Left lung (tissue), 14 donors: ENCODE measurements around the gene SLX4IP. TPM values are rescaled to one million over a fixed set of nuclear protein-coding genes. Genes with fewer than 3 reads are reported as not detected.

Experiments
- ATAC-seq: fragments of 200-7000 bp; cut with Tn5 transposase; one replicate; pipeline ENCODE4 v1.9.1; 2020; ENCODE audit warnings: moderate library complexity
- DNase-seq, 4 donors: peaks; one replicate each; pipeline ENCODE4 v3.0.0-alpha.2; 2013 to 2020
- H3K27ac ChIP-seq, 2 donors: fragments of 200-600 bp; sonication (generic) in 1 of 2; one replicate each; pipeline versions ENCODE4 v1.5.0 to v1.8.0; 2020 to 2021
- H3K27me3 ChIP-seq, 2 donors: fragments of 200-600 bp; sonication (generic) in 1 of 2; one replicate each; pipeline versions ENCODE4 v1.5.0 to v1.8.0; 2020 to 2021
- H3K36me3 ChIP-seq, 2 donors: fragments of 200-600 bp; sonication (generic) in 1 of 2; one replicate each; pipeline versions ENCODE4 v1.5.0 to v1.8.0; 2020 to 2021
- H3K4me1 ChIP-seq, 2 donors: fragments of 200-600 bp; one replicate each; pipeline ENCODE4 v1.8.0; 2021
- H3K4me3 ChIP-seq, 2 donors: fragments of 200-600 bp; sonication (generic) in 1 of 2; one replicate each; pipeline versions ENCODE4 v1.5.0 to v1.8.0; 2020 to 2021; ENCODE audit warnings: mild to moderate bottlenecking in 1 of 2
- H3K9me3 ChIP-seq, 2 donors: fragments of 200-600 bp; sonication (generic) in 1 of 2; one replicate each; pipeline versions ENCODE4 v1.5.0 to v1.8.0; 2020 to 2021
- CTCF ChIP-seq, 2 donors: fragments of 200-600 bp; sonication (generic) in 1 of 2; IDR thresholded peaks; one replicate each; pipeline versions ENCODE4 v1.5.0 to v1.8.0; 2021; ENCODE audit warnings: antibody characterized with exemption in 2 of 2
- intact Hi-C, 2 donors: fragments of 100-400 bp; cut with DNase I; formaldehyde crosslinking; loops; one replicate each; pipeline versions ENCODE4 v1.11.2 to v1.14.2; 2022
- long read RNA-seq, 12 donors: library from polyadenylated mRNA in 2 of 12; unstranded in 2 of 12; transcript quantifications; one replicate each; pipeline ENCODE4 v2.0.0 and lab custom pipeline, GENCODE V29; 2019 to 2026
- polyA plus RNA-seq, 6 donors: library from polyadenylated mRNA; unstranded; fragments of 120-200 nt; gene quantifications; one replicate each; pipeline ENCODE4 v1.2.1, GENCODE V29; 2013; ENCODE audit not compliant: insufficient read length in 6 of 6
- total RNA-seq, 2 donors: library from RNA; stranded (reverse); fragmentation: NEBNext Ultra II Directional; extraction: Animal tissue kit (Norgen Biotek cat#: 25700); gene quantifications; one replicate each; pipeline ENCODE4 v1.2.1, GENCODE V29; 2021
- donor health status: DM: no; HTN: yes; CAD: no.
- donor health status: DM: no; HTN: no; CAD: no.

SLX4IP gene
- total RNA-seq = 1 to 10 TPM; 6.0 to 6.9 TPM
- polyA plus RNA-seq = 10 to 100 TPM in 4 of 6 donors, 1 to 10 TPM in 2; 9.2 to 12.3 (median 11.0) TPM
- long read RNA-seq, donor 1 = 0 reads
- long read RNA-seq, donor 2, full-length matches to known transcripts = 1 of 1 reads
- long read RNA-seq, donor 2, partial matches to known transcripts = 0 of 1 reads
- long read RNA-seq, donor 2, other reads (novel, unspliced or antisense) = 0 of 1 reads
- long read RNA-seq, donor 3, full-length matches to known transcripts = 1 of 1 reads
- long read RNA-seq, donor 3, partial matches to known transcripts = 0 of 1 reads
- long read RNA-seq, donor 3, other reads (novel, unspliced or antisense) = 0 of 1 reads
- long read RNA-seq, donor 4, full-length matches to known transcripts = 3 of 8 reads
- long read RNA-seq, donor 4, partial matches to known transcripts = 2 of 8 reads
- long read RNA-seq, donor 4, other reads (novel, unspliced or antisense) = 3 of 8 reads
- long read RNA-seq, donor 5 = 0 reads
- long read RNA-seq, donor 6 = 0 reads
- long read RNA-seq, donor 7, full-length matches to known transcripts = 1 of 1 reads
- long read RNA-seq, donor 7, partial matches to known transcripts = 0 of 1 reads
- long read RNA-seq, donor 7, other reads (novel, unspliced or antisense) = 0 of 1 reads
- long read RNA-seq, donor 8 = 0 reads
- long read RNA-seq, donor 9 = 0 reads
- long read RNA-seq, donor 10, full-length matches to known transcripts = 2 of 6 reads
- long read RNA-seq, donor 10, partial matches to known transcripts = 1 of 6 reads
- long read RNA-seq, donor 10, other reads (novel, unspliced or antisense) = 3 of 6 reads
- long read RNA-seq, donor 11 = 0 reads
- long read RNA-seq, donor 12, full-length matches to known transcripts = 2 of 2 reads
- long read RNA-seq, donor 12, partial matches to known transcripts = 0 of 2 reads
- long read RNA-seq, donor 12, other reads (novel, unspliced or antisense) = 0 of 2 reads

- no peaks in the 10 kb centered on the region for H3K27me3 ChIP-seq
- DNase-seq = peak; percentile 94 to 97 (median 95)
- intact Hi-C loops = loop anchor here in 1 of 2 donors (10.0 kb wide), 1 partner anchor 970 kb away; no protein-coding TSS in a partner anchor
- peak within 1 kb of the TSS; percentile 93 for H3K27ac ChIP-seq
- H3K9me3 ChIP-seq = no peaks in the 10 kb centered on the region
- no peaks in the 10 kb centered on the region for H3K36me3 ChIP-seq
- peak within 1 kb of the TSS; percentile 71 to 84 for H3K4me3 ChIP-seq
- peaks cover 8 to 43% of the 10 kb centered on the region in 2 donors for H3K4me1 ChIP-seq
- no peak for TF ChIP-seq CTCF (IDR thresholded peaks at IDR 0.05)
- peak; percentile 85 for ATAC-seq
Observed at GRCh38 chr20:10434832-10435812, at the start of gene SLX4IP. TSS of gene SLX4IP (plus strand) at chr20:10435305. CDS start at chr20:10458205, 22,900 bp downstream.

- no peaks in the 10 kb centered on the region for H3K9me3 ChIP-seq
- no peak for ATAC-seq
- peak in 1 of 4 donors; percentile 9 for DNase-seq
Observed at GRCh38 chr20:10385850-10386544, 49.1 kb upstream of the SLX4IP start.

GRCh38 chr20:10387686-10388085 is 47.4 kb upstream of the SLX4IP start:
- no peak overlapping the region for H3K4me3 ChIP-seq
- H3K9me3 ChIP-seq = no peaks in the 10 kb centered on the region
- DNase-seq = no peak
- H3K36me3 ChIP-seq = no peaks in the 10 kb centered on the region
- no peak for TF ChIP-seq CTCF (IDR thresholded peaks at IDR 0.05)
- ATAC-seq = no peak
- no peak overlapping the region for H3K27ac ChIP-seq
- intact Hi-C loops = no loop called here
- no peaks in the 10 kb centered on the region for H3K4me1 ChIP-seq
- no peaks in the 10 kb centered on the region for H3K27me3 ChIP-seq

More at GRCh38 chr20:10385850-10386544, 49.1 kb upstream of the SLX4IP start:
- no peaks in the 10 kb centered on the region for H3K36me3 ChIP-seq
- H3K27ac ChIP-seq = no peak overlapping the region
- H3K4me1 ChIP-seq = no peaks in the 10 kb centered on the region
- no peak for TF ChIP-seq CTCF (IDR thresholded peaks at IDR 0.05)
- no peak overlapping the region for H3K4me3 ChIP-seq
- intact Hi-C loops = no loop called here
- no peaks in the 10 kb centered on the region for H3K27me3 ChIP-seq

GRCh38 chr20:10388597-10388996 is 46.5 kb upstream of the SLX4IP start:
- no peak overlapping the region for H3K27ac ChIP-seq
- no peaks in the 10 kb centered on the region for H3K36me3 ChIP-seq
- H3K9me3 ChIP-seq = no peaks in the 10 kb centered on the region
- H3K4me1 ChIP-seq = no peaks in the 10 kb centered on the region
- H3K4me3 ChIP-seq = no peak overlapping the region
- TF ChIP-seq CTCF (IDR thresholded peaks at IDR 0.05) = no peak
- H3K27me3 ChIP-seq = no peaks in the 10 kb centered on the region
- ATAC-seq (no peak), DNase-seq (no peak)
- intact Hi-C loops = no loop called here
